ENCODE results near the gene CADPS.
"Not testable (repeated sequence)": the region's sequence is repeated elsewhere in the genome, so short reads cannot be mapped to it uniquely, and the experiment has no call there.

Gene CADPS

GRCh38 chr3:62602129-62602770 is 273.0 kb downstream of the CADPS start:
- no peak for DNase-seq (ENCODE audit: low read depth in 1 of 2, low spot score in 1 of 2)

- no peak for DNase-seq (ENCODE audit: low read depth in 1 of 2, low spot score in 1 of 2)
These were observed 273.8 kb downstream of the CADPS start for GRCh38 chr3:62601238-62602070.

- DNase-seq (ENCODE audit: low read depth in 1 of 2, low spot score in 1 of 2) = no peak
These were observed 275.2 kb downstream of the CADPS start for GRCh38 chr3:62600033-62600432.

- DNase-seq (ENCODE audit: low read depth in 1 of 2, low spot score in 1 of 2) = no peak
These were observed 277.7 kb downstream of the CADPS start for GRCh38 chr3:62597491-62597890.

GRCh38 chr3:62592408-62592807 is 282.8 kb downstream of the CADPS start:
- DNase-seq (ENCODE audit: low read depth in 1 of 2, low spot score in 1 of 2) = no peak

GRCh38 chr3:62589078-62589477 is 286.1 kb downstream of the CADPS start:
- DNase-seq (ENCODE audit: low read depth in 1 of 2, low spot score in 1 of 2) = no peak

GRCh38 chr3:62587579-62588031 is 287.6 kb downstream of the CADPS start:
- DNase-seq (ENCODE audit: low read depth in 1 of 2, low spot score in 1 of 2) = no peak

- DNase-seq (ENCODE audit: low read depth in 1 of 2, low spot score in 1 of 2) = no peak
These were observed 288.0 kb downstream of the CADPS start for GRCh38 chr3:62587169-62587568.

GRCh38 chr3:62586356-62586755 is 288.9 kb downstream of the CADPS start:
- DNase-seq (ENCODE audit: low read depth in 1 of 2, low spot score in 1 of 2) = no peak

GRCh38 chr3:62585861-62586260 is 289.4 kb downstream of the CADPS start:
- no peak for DNase-seq (ENCODE audit: low read depth in 1 of 2, low spot score in 1 of 2)

- DNase-seq (ENCODE audit: low read depth in 1 of 2, low spot score in 1 of 2) = no peak
These were observed 290.6 kb downstream of the CADPS start for GRCh38 chr3:62584636-62585035.

- no peak for DNase-seq (ENCODE audit: low read depth in 1 of 2, low spot score in 1 of 2)
These were observed 292.6 kb downstream of the CADPS start for GRCh38 chr3:62582495-62583172.

GRCh38 chr3:62580485-62580884 is 294.7 kb downstream of the CADPS start:
- DNase-seq (ENCODE audit: low read depth in 1 of 2, low spot score in 1 of 2) = not testable (repeated sequence)

- no peak for DNase-seq (ENCODE audit: low read depth in 1 of 2, low spot score in 1 of 2)
These were observed 298.1 kb downstream of the CADPS start for GRCh38 chr3:62577153-62577552.

GRCh38 chr3:62574266-62574898 is 300.8 kb downstream of the CADPS start:
- DNase-seq (ENCODE audit: low read depth in 1 of 2, low spot score in 1 of 2) = no peak

GRCh38 chr3:62571916-62572315 is 303.3 kb downstream of the CADPS start:
- no peak for DNase-seq (ENCODE audit: low read depth in 1 of 2, low spot score in 1 of 2)

- no peak for DNase-seq (ENCODE audit: low read depth in 1 of 2, low spot score in 1 of 2)
These were observed 304.3 kb downstream of the CADPS start for GRCh38 chr3:62570888-62571287.

- DNase-seq (ENCODE audit: low read depth in 1 of 2, low spot score in 1 of 2) = no peak
These were observed 305.6 kb downstream of the CADPS start for GRCh38 chr3:62569609-62570008.

- DNase-seq (ENCODE audit: low read depth in 1 of 2, low spot score in 1 of 2) = no peak
These were observed 307.9 kb downstream of the CADPS start for GRCh38 chr3:62567097-62568021.

GRCh38 chr3:62566022-62566557 is 309.1 kb downstream of the CADPS start:
- DNase-seq (ENCODE audit: low read depth in 1 of 2, low spot score in 1 of 2) = no peak
